Measurements from ENCODE around the gene APOBEC3A. TPM values are rescaled to one million over a fixed set of nuclear protein-coding genes. Genes with fewer than 3 reads are reported as not detected.

The APOBEC3A gene
- not detected for polyA plus RNA-seq

DNA sequence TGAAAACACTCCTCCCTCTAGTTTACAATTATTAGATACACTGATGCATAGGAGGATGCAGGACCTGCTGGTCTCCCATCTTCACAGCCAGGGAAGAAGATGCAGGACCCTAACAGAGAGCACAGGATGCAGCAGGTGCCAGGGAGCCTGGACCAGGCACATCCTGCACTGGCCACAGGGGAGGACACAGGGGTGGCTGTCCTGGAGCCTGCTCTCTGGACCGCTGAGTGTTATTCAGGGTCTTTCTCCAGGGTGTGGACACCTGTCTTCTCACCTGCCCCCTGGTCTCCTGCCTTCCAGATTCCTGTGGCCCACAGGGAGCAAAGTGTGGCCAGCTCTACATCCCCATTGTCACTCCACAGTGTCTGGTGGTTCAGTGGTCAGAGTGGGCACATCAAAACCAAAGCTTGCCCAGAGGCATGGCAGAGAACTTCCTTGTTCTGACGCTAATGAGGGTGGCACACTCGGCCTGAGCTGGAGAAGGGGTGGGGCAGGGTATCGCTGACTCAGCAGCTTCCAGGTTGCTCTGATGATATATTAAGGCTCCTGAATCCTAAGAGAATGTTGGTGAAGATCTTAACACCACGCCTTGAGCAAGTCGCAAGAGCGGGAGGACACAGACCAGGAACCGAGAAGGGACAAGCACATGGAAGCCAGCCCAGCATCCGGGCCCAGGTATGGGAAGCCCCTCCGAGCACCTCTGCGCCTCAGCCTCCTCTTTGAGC lies at the start of gene APOBEC3A:
APOBEC3A (plus strand) TSS at position 564 of the 725 bp plus-strand sequence; CDS start at position 647, 83 bp downstream.
- Mint-ChIP-seq H3K36me3 (no peaks in the 10 kb centered on the region), H3K9me3 (no peaks in the 10 kb centered on the region), H3K4me1 (peaks cover 0 to 8% (median 7%) of the 10 kb centered on the region in 3 donors), H3K27me3 (peaks cover 8% of the 10 kb centered on the region), H3K27ac (no peak within 1 kb of the TSS), H3K4me3 (no peak within 1 kb of the TSS)

DNA sequence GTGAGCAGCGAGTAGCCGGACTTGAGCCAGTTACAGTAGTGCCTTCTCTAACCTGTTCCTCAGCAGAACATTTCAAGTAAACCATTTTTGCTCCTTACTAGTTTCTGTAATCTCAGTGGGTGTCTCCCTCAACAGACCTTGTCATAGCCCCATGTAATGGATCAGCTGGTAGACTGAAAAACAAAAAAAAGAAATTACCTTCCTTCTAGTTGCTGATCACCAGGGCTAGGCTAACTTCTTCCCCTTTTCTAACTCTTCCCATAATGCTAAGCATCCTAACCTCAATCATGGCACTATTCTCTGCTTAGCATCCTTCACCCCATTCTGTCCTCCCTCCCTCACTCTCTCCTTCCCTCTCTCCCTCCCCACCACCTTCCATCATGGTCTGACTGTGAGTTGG lies 49.6 kb upstream of the APOBEC3A start:
- Mint-ChIP-seq H3K36me3 (peaks cover 1% of the 10 kb centered on the region), H3K4me3 (no peak overlapping the region), H3K4me1 (peaks cover 0 to 1% (median 0%) of the 10 kb centered on the region in 3 donors), H3K27me3 (peaks cover 17% of the 10 kb centered on the region), H3K9me3 (peaks cover 0 to 9% (median 0%) of the 10 kb centered on the region in 3 donors), H3K27ac (no peak overlapping the region)

DNA sequence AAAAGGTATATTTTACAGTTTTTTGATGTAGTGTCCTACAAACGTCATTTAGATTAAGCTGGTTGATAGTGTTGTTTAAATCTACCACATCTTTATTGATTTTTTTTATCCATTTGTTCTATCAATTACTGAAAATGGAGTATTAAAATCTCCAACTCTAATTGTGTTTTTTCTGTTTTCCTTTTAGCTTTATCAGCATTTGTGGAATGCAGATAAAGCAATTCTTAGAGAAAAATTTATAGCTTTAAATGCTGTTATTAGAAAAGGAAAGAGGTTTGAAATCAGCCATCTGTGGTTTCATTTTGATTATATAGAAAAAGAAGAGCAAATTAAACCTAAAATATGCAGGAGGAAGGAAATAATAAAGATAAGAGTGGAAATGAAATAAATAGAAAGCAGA lies 46.0 kb upstream of the APOBEC3A start:
- peaks cover 17% of the 10 kb centered on the region for H3K27me3 Mint-ChIP-seq
- no peak overlapping the region for H3K4me3 Mint-ChIP-seq
- peak overlapping the region in 1 of 3 donors; percentile 39 for H3K27ac Mint-ChIP-seq
- peaks cover 0 to 1% (median 0%) of the 10 kb centered on the region in 3 donors for H3K4me1 Mint-ChIP-seq
- H3K36me3 Mint-ChIP-seq = peaks cover 2% of the 10 kb centered on the region
- peaks cover 0 to 2% (median 2%) of the 10 kb centered on the region in 3 donors for H3K9me3 Mint-ChIP-seq

DNA sequence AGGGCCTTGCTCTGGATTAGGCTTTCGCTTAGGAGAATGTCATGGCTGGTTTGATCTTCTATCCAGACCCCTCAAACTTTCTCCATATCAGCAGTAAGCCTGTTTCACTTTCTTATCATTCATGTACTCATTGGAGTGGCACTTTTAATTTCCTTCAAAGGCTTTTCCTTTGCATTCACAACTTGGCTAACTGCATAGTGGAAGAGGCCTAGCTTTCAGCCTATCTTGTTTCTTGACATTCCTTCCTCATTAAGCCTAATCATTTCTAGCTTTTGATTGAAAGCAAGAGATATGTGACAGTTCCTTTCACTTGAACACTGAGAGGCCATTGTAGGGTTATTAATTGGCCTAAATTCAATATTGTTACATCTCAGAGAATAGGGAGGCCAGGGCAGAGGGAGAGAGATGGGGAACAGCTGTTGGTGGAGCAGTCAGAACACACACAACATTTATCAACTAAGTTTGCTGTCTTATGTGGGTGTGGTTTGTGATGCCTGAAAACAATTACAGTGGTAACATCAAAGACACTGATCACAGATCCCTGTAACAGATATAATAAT lies 37.7 kb upstream of the APOBEC3A start:
- peaks cover 13% of the 10 kb centered on the region for H3K27me3 Mint-ChIP-seq
- no peaks in the 10 kb centered on the region for H3K4me1 Mint-ChIP-seq
- H3K4me3 Mint-ChIP-seq = no peak overlapping the region
- H3K9me3 Mint-ChIP-seq = no peaks in the 10 kb centered on the region
- peak overlapping the region in 1 of 3 donors; percentile 86 for H3K27ac Mint-ChIP-seq
- peaks cover 2% of the 10 kb centered on the region for H3K36me3 Mint-ChIP-seq

DNA sequence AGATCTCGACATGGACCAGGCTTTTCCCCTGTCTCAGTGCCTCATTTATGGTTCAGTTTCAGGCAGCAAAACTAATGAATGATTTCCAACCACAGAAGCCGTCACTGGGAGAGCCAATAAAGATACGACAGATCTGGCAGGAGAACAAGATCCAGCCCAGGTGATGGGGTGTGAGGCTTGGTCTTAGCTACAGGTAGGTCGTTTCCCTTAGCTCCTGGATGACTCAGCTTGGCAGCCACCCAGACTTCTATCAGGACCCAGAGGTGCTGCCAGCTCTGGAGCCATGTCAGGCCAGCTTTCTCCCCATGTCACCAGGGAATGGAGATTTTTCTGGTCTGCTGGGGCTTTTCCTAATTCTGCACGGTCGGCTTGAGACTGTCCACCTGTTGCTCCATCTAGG lies 36.3 kb upstream of the APOBEC3A start:
- Mint-ChIP-seq H3K4me1 (no peaks in the 10 kb centered on the region), H3K36me3 (no peaks in the 10 kb centered on the region), H3K4me3 (no peak overlapping the region), H3K9me3 (no peaks in the 10 kb centered on the region), H3K27ac (no peak overlapping the region), H3K27me3 (peaks cover 11% of the 10 kb centered on the region)

DNA sequence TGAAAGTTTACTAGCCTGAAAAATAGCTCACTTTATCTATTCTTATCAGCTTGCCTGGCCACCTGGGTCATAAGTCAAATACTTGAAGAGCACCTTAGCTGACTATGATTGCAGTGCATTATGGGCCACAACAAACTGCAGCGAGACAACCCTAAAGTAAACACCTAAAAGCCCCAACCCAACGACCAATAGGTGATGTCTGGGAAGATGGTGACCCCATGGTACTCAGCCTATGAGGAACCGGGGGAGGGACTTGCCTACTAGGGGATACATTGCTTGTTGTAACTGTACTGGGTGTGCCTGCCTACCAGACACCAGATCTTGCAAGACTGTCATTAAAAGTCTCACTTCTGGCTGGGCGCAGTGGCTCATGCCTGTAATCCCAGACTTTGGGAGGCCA lies 35.6 kb upstream of the APOBEC3A start:
- Mint-ChIP-seq H3K4me1 (no peaks in the 10 kb centered on the region), H3K9me3 (no peaks in the 10 kb centered on the region), H3K27ac (no peak overlapping the region), H3K4me3 (no peak overlapping the region), H3K27me3 (peaks cover 11% of the 10 kb centered on the region), H3K36me3 (no peaks in the 10 kb centered on the region)

DNA sequence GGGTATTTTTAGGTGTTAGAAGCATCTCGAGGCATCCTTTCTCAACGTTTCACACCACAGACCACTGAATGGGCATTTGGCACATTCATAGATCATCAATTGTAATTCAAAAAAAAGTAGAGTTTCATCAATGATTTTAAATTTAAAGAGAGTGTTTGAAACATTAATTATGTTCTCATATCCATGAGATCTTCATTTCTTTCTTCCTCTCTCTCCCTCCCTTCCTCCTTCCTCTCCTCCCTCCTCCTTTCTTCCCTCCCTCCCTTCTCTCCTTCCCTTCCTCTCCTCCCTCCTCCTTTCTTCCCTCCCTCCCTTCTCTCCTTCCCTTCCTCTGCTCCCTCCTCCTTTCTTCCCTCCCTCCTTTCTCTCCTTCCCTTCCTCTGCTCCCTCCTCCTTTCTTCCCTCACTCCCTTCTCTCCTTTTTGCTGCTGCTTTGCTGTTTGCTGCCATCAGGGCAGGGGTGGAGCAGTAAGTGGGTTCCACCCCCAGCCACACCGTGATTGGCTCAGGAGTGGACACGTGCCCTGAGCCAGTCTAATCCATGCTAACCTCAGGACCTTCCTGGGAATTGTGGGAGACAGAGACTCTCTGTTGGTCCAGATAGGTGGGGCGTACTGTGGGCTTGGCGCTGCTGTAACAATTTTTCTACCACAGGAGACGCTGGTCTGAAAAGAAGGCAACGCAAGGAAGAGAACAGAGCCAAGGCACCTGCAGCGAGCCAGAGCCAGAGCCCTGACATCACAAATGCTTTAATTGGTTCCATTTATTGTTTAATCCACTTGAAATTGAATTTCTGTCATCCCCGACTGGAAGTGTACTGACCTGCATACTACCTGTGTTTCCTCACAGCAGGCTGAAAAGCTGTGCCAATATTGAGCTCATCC lies 33.7 kb upstream of the APOBEC3A start:
- Mint-ChIP-seq H3K4me3 (no peak overlapping the region), H3K27me3 (peaks cover 13% of the 10 kb centered on the region), H3K9me3 (no peaks in the 10 kb centered on the region), H3K4me1 (peaks cover 2 to 5% (median 4%) of the 10 kb centered on the region in 3 donors), H3K27ac (no peak overlapping the region), H3K36me3 (no peaks in the 10 kb centered on the region)

DNA sequence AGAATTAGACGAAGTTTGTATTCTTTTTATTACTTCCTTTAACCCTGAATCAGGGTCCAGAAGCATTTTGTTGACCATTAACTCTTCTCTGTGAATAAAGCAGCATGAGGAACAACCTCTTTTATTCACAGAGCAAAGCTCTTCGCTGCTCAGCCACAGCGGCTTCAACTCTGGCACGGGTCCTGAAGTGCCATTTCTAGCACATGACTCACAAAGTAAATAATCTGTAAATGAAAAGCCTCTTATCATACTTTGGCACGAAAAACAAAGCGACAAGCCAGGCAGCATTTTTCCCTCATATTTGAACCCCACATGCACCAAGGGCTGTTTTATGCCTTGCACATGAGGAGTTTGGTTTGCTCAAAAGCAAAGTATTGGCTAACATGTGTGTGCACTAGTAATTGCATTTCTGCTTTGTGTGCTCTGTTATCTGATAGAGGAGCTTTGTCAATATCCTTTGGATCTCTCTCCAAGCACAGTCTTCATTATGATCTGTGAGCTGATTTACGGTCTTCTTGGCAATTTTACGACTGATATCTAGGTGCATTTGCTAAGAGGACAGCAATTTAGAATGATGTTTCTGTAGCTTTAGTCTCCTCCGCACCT lies 33.0 kb upstream of the APOBEC3A start:
- no peaks in the 10 kb centered on the region for H3K9me3 Mint-ChIP-seq
- H3K4me1 Mint-ChIP-seq = peaks cover 2 to 5% (median 4%) of the 10 kb centered on the region in 3 donors
- H3K4me3 Mint-ChIP-seq = no peak overlapping the region
- no peak overlapping the region for H3K27ac Mint-ChIP-seq
- H3K36me3 Mint-ChIP-seq = no peaks in the 10 kb centered on the region
- H3K27me3 Mint-ChIP-seq = peaks cover 16% of the 10 kb centered on the region

DNA sequence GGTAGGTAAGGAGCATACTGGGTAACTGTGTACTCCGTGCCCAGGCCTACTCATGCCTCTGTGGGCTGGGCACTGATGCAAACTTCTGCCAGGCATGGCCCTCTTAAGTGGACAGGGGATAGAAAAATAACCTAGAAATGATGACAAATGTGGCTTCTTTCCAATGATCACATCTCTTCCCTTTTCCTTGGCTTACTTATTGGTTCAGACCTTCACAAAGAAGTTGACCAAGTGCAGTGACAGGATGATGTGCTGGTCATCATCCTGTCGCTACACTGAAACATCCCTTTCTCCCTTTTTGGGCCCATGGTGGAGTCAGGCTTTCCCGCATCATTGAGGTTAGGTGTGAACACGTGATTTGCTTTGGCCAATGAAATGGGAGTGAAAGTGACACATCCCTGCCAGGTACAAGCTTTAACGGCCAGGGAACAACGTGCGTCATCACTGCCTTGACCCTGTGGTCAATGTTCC lies 31.8 kb upstream of the APOBEC3A start:
- no peak overlapping the region for H3K27ac Mint-ChIP-seq
- no peaks in the 10 kb centered on the region for H3K36me3 Mint-ChIP-seq
- peaks cover 2 to 5% (median 4%) of the 10 kb centered on the region in 3 donors for H3K4me1 Mint-ChIP-seq
- peaks cover 15% of the 10 kb centered on the region for H3K27me3 Mint-ChIP-seq
- no peak overlapping the region for H3K4me3 Mint-ChIP-seq
- H3K9me3 Mint-ChIP-seq = no peaks in the 10 kb centered on the region

DNA sequence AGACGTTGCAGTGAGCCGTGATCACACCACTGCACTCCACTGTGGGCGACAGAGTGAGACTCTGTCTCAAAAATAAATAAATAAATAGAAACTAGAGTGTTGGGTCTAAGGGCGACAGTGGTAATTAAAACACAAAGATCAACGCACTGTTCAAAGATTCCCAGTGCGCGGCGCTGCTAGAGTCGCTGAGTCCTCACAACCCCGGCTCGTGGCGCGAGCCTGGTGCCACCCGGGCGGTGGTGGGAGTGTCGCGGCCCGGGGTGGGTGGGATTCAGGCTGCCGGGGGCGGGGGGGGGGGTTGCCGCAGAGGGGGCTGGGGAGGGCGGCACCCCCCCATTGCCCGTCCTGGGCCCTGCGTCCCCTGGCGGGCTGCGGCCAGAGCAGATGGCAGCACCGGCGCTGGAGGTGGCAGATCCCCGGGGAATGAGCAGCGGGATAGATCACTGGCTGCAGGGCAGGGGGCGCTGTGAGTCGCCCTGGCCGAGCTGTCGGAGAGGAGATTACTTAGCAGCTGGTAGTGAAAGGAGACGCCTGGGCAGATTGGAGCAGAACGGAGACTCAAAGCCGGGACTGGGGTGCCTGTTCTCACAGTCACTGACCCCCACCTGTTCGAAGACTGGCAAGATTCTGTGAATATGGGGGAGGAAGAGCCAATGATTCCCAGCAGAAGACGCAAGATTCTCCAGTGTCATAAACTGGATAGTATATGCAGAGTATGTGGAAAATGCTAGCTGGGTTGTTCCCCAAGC lies 30.2 kb upstream of the APOBEC3A start:
- Mint-ChIP-seq H3K27ac (no peak overlapping the region), H3K9me3 (peaks cover 0 to under 1% (median 0%) of the 10 kb centered on the region in 3 donors), H3K4me1 (peaks cover 2 to 5% (median 4%) of the 10 kb centered on the region in 3 donors), H3K27me3 (peaks cover 12% of the 10 kb centered on the region), H3K36me3 (no peaks in the 10 kb centered on the region), H3K4me3 (peak overlapping the region in 3 of 4 donors; percentile 7 to 68 (median 63))

DNA sequence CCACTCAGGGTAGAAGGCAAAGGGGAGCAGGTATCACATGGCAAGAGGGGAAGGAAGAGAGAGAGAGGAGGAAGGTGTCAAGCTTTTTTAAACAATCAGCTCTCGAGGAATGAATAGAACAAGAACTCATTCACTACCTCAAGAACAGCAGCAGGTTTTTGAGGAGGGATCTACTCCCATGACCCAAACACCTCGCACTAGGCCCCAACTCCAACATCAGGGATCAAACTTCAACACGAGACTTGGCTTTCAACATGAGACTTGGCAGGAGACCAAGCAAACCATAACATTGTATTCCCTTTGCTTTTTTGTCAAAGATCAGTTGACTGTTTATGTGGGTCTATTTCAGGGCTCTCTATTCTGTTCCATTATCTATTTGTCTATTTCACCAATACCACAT lies 26.9 kb upstream of the APOBEC3A start:
- peaks cover 2% of the 10 kb centered on the region for H3K36me3 Mint-ChIP-seq
- H3K9me3 Mint-ChIP-seq = peaks cover 0 to 4% (median 2%) of the 10 kb centered on the region in 3 donors
- H3K27me3 Mint-ChIP-seq = peaks cover 12% of the 10 kb centered on the region
- peaks cover 2 to 5% (median 4%) of the 10 kb centered on the region in 3 donors for H3K4me1 Mint-ChIP-seq
- peak overlapping the region in 1 of 3 donors; percentile 75 for H3K27ac Mint-ChIP-seq
- H3K4me3 Mint-ChIP-seq = no peak overlapping the region

DNA sequence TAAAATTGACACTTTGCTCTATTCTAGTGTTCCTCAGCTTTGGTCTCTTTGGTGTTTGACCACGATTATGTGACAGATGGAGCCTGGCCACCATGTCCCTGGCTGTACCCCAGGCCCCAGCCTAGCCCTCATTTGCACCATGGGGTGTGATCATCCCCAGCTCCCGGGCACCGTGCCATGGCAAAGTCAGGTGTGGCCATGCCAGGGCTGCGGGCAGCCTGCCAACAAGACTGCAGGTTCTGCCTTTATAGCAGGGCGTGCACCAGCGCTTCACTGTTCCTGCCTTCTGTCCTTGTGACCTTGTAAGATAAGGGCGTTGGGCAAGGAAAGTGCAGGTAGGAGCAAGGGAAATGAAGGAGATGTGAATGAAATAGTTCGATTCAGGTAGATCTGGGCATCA lies 22.4 kb upstream of the APOBEC3A start:
- H3K36me3 Mint-ChIP-seq = peaks cover 2% of the 10 kb centered on the region
- peak overlapping the region in 1 of 4 donors; percentile 39 for H3K4me3 Mint-ChIP-seq
- H3K4me1 Mint-ChIP-seq = no peaks in the 10 kb centered on the region
- H3K9me3 Mint-ChIP-seq = peaks cover 0 to 4% (median 2%) of the 10 kb centered on the region in 3 donors
- H3K27me3 Mint-ChIP-seq = peaks cover 11% of the 10 kb centered on the region
- no peak overlapping the region for H3K27ac Mint-ChIP-seq

DNA sequence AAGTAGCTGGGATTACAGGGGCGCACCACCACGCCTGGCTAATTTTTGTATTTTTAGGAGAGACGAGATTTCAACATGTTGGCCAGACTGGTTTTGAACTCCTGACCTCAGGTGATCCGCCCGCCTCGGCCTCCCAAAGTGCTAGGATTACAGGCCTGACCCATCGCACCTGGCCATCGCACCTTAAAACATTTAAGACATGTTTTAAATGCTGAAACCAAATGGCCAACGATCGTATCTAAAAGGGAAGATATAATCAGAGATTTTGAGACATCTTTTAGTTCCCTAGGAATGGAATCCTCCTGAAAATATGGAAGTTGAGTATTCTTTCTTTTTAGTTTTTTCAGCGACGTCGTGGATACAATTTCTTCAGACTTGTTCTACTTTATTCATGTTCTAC lies 21.8 kb upstream of the APOBEC3A start:
- Mint-ChIP-seq H3K27ac (no peak overlapping the region), H3K4me1 (no peaks in the 10 kb centered on the region), H3K27me3 (peaks cover 11% of the 10 kb centered on the region)

DNA sequence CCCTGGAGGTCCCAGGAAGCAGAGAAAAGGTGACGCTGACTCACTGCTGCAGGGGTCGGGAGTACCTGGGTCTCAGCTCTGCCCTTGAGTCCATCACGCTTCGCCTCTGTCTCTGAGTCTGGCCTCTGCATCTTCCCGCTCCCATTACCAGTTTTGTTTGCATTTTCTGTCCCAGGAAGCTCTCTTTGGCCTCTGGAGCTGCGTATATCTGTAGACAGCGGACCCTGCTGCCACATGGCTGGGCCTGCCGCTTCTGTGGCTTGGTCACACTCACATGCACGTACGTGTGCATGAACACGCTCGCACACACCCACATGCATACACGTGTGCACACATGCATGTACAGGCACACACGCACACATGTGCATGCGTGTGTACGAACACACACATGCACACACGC lies 20.8 kb upstream of the APOBEC3A start:
- no peak overlapping the region for H3K4me3 Mint-ChIP-seq
- H3K4me1 Mint-ChIP-seq = peaks cover 3 to 4% (median 4%) of the 10 kb centered on the region in 3 donors
- H3K27ac Mint-ChIP-seq = no peak overlapping the region
- H3K9me3 Mint-ChIP-seq = peaks cover 0 to 4% (median 2%) of the 10 kb centered on the region in 3 donors
- peaks cover 11% of the 10 kb centered on the region for H3K27me3 Mint-ChIP-seq
- H3K36me3 Mint-ChIP-seq = peaks cover 2% of the 10 kb centered on the region

More for the DNA sequence above, 21.8 kb upstream of the APOBEC3A start:
- Mint-ChIP-seq H3K4me3 (no peak overlapping the region), H3K9me3 (peaks cover 0 to 4% (median 2%) of the 10 kb centered on the region in 3 donors), H3K36me3 (peaks cover 2% of the 10 kb centered on the region)
